ENCODE data around the gene RHOT1.
A peak's percentile ranks its signal among the peaks of the same experiment; 100 is the strongest.
"Not testable (repeated sequence)": the region's sequence is repeated elsewhere in the genome, so short reads cannot be mapped to it uniquely, and the experiment has no call there.

Gene RHOT1

GRCh38 chr17:32126325-32126724 is 16.0 kb upstream of the RHOT1 start:
- H3K4ac ChIP-seq (ENCODE audit: low read depth, low read length): no peak overlapping the region
- H2BK120ac ChIP-seq (ENCODE audit: insufficient read depth, low read length, poor library complexity): no peak overlapping the region
- H2AFZ ChIP-seq (ENCODE audit: insufficient read depth, low read length, poor library complexity): no peak overlapping the region
- no peak overlapping the region for H4K8ac ChIP-seq (ENCODE audit: low read depth, low read length)
- H3K23ac ChIP-seq (ENCODE audit: low read length): no peak overlapping the region
- H2BK5ac ChIP-seq (ENCODE audit: low read depth, low read length, poor library complexity): no peak overlapping the region
- no peak for DNase-seq
- H3K36me3 ChIP-seq (ENCODE audit: control insufficient read depth in 1 of 2, insufficient read depth in 2 of 2, low read length in 2 of 2): no peaks in the 10 kb centered on the region
- H3K18ac ChIP-seq (ENCODE audit: low read length): no peak overlapping the region
- no peak overlapping the region for H2AK5ac ChIP-seq (ENCODE audit: low read length)
- no CpG with 5 or more reads among the region's 4 CpGs for WGBS (ENCODE audit: extremely low coverage, insufficient coverage, insufficient read length)
- H3K79me2 ChIP-seq (ENCODE audit: control insufficient read depth, insufficient read depth, low read length, poor library complexity): peaks cover 2% of the 10 kb centered on the region
- H3K27ac ChIP-seq (ENCODE audit: low read depth, low read length): no peak overlapping the region
- no peak overlapping the region for H4K12ac ChIP-seq (ENCODE audit: low read depth, low read length)
- H3K9me3 ChIP-seq (ENCODE audit: insufficient read depth, low read depth, low read length): no peaks in the 10 kb centered on the region
- no peak overlapping the region for H3K14ac ChIP-seq (ENCODE audit: low read length)
- no peaks in the 10 kb centered on the region for H3K4me1 ChIP-seq (ENCODE audit: control insufficient read depth in 1 of 2, insufficient read depth in 2 of 2, low read length in 2 of 2)
- no peak overlapping the region for H3K4me2 ChIP-seq (ENCODE audit: low read length)
- no peak overlapping the region for H3K9ac ChIP-seq (ENCODE audit: low read length)
- H4K91ac ChIP-seq (ENCODE audit: low read depth, low read length): no peak overlapping the region
- no peak overlapping the region for H2BK12ac ChIP-seq (ENCODE audit: low read length)
- no peak overlapping the region for H3K4me3 ChIP-seq (ENCODE audit: low read depth, low read length)
- peaks cover 3% of the 10 kb centered on the region for H3K79me1 ChIP-seq (ENCODE audit: low read length)
- no peaks in the 10 kb centered on the region for H3K27me3 ChIP-seq (ENCODE audit: insufficient read depth, low read length)

GRCh38 chr17:32126746-32127145 is 15.6 kb upstream of the RHOT1 start:
- Histone ChIP-seq H3K9ac (ENCODE audit: low read length) (no peak overlapping the region), H2AK5ac (ENCODE audit: low read length) (no peak overlapping the region), H3K4me2 (ENCODE audit: low read length) (no peak overlapping the region), H3K9me3 (ENCODE audit: insufficient read depth, low read depth, low read length) (no peaks in the 10 kb centered on the region), H3K4ac (ENCODE audit: low read depth, low read length) (no peak overlapping the region), H2BK12ac (ENCODE audit: low read length) (no peak overlapping the region), H4K91ac (ENCODE audit: low read depth, low read length) (no peak overlapping the region), H2AFZ (ENCODE audit: insufficient read depth, low read length, poor library complexity) (no peak overlapping the region), H3K14ac (ENCODE audit: low read length) (no peak overlapping the region), H4K8ac (ENCODE audit: low read depth, low read length) (no peak overlapping the region), H3K27ac (ENCODE audit: low read depth, low read length) (no peak overlapping the region), H4K12ac (ENCODE audit: low read depth, low read length) (no peak overlapping the region), H3K4me1 (ENCODE audit: control insufficient read depth in 1 of 2, insufficient read depth in 2 of 2, low read length in 2 of 2) (no peaks in the 10 kb centered on the region), H3K27me3 (ENCODE audit: insufficient read depth, low read length) (no peaks in the 10 kb centered on the region), H2BK120ac (ENCODE audit: insufficient read depth, low read length, poor library complexity) (no peak overlapping the region), H3K4me3 (ENCODE audit: low read depth, low read length) (no peak overlapping the region), H3K36me3 (ENCODE audit: control insufficient read depth in 1 of 2, insufficient read depth in 2 of 2, low read length in 2 of 2) (no peaks in the 10 kb centered on the region), H3K79me1 (ENCODE audit: low read length) (peaks cover 3% of the 10 kb centered on the region), H3K79me2 (ENCODE audit: control insufficient read depth, insufficient read depth, low read length, poor library complexity) (peaks cover 2% of the 10 kb centered on the region), H3K18ac (ENCODE audit: low read length) (no peak overlapping the region), H3K23ac (ENCODE audit: low read length) (no peak overlapping the region), H2BK5ac (ENCODE audit: low read depth, low read length, poor library complexity) (no peak overlapping the region)
- no peak for DNase-seq
- no CpG with 5 or more reads among the region's 8 CpGs for WGBS (ENCODE audit: extremely low coverage, insufficient coverage, insufficient read length)

- Histone ChIP-seq H3K23ac (ENCODE audit: low read length) (no peak overlapping the region), H3K79me2 (ENCODE audit: control insufficient read depth, insufficient read depth, low read length, poor library complexity) (peaks cover 2% of the 10 kb centered on the region), H3K9me3 (ENCODE audit: insufficient read depth, low read depth, low read length) (no peaks in the 10 kb centered on the region), H3K4me2 (ENCODE audit: low read length) (peak overlapping the region; percentile 74), H3K18ac (ENCODE audit: low read length) (peak overlapping the region; percentile 33), H3K4me3 (ENCODE audit: low read depth, low read length) (peak overlapping the region; percentile 67), H3K4me1 (ENCODE audit: control insufficient read depth in 1 of 2, insufficient read depth in 2 of 2, low read length in 2 of 2) (no peaks in the 10 kb centered on the region), H3K4ac (ENCODE audit: low read depth, low read length) (no peak overlapping the region), H2BK5ac (ENCODE audit: low read depth, low read length, poor library complexity) (no peak overlapping the region), H3K27me3 (ENCODE audit: insufficient read depth, low read length) (no peaks in the 10 kb centered on the region), H3K14ac (ENCODE audit: low read length) (peak overlapping the region; percentile 65), H3K79me1 (ENCODE audit: low read length) (peaks cover 3% of the 10 kb centered on the region), H2BK120ac (ENCODE audit: insufficient read depth, low read length, poor library complexity) (no peak overlapping the region), H4K91ac (ENCODE audit: low read depth, low read length) (peak overlapping the region; percentile 55), H3K36me3 (ENCODE audit: control insufficient read depth in 1 of 2, insufficient read depth in 2 of 2, low read length in 2 of 2) (no peaks in the 10 kb centered on the region), H2AK5ac (ENCODE audit: low read length) (no peak overlapping the region), H3K9ac (ENCODE audit: low read length) (no peak overlapping the region), H2AFZ (ENCODE audit: insufficient read depth, low read length, poor library complexity) (peak overlapping the region; percentile 91), H3K27ac (ENCODE audit: low read depth, low read length) (no peak overlapping the region), H4K12ac (ENCODE audit: low read depth, low read length) (peak overlapping the region; percentile 47), H4K8ac (ENCODE audit: low read depth, low read length) (peak overlapping the region; percentile 87), H2BK12ac (ENCODE audit: low read length) (peak overlapping the region; percentile 16)
- WGBS (ENCODE audit: extremely low coverage, insufficient coverage, insufficient read length): no CpG with 5 or more reads among the region's 25 CpGs
- DNase-seq: peak; percentile 53 to 70
Observed at GRCh38 chr17:32127158-32127897, 15.0 kb upstream of the RHOT1 start.

- H3K79me1 ChIP-seq (ENCODE audit: low read length): not testable (repeated sequence)
Observed at GRCh38 chr17:32128470-32128869, 13.8 kb upstream of the RHOT1 start.

More at GRCh38 chr17:32128470-32128869, 13.8 kb upstream of the RHOT1 start:
- H4K12ac ChIP-seq (ENCODE audit: low read depth, low read length); H3K79me2 ChIP-seq (ENCODE audit: control insufficient read depth, insufficient read depth, low read length, poor library complexity); H3K36me3 ChIP-seq (ENCODE audit: control insufficient read depth in 1 of 2, insufficient read depth in 2 of 2, low read length in 2 of 2); H3K4ac ChIP-seq (ENCODE audit: low read depth, low read length); H3K23ac ChIP-seq (ENCODE audit: low read length); H3K27ac ChIP-seq (ENCODE audit: low read depth, low read length); H3K4me2 ChIP-seq (ENCODE audit: low read length); H3K4me3 ChIP-seq (ENCODE audit: low read depth, low read length); H2BK120ac ChIP-seq (ENCODE audit: insufficient read depth, low read length, poor library complexity); H3K14ac ChIP-seq (ENCODE audit: low read length); H4K91ac ChIP-seq (ENCODE audit: low read depth, low read length); H4K8ac ChIP-seq (ENCODE audit: low read depth, low read length); H3K27me3 ChIP-seq (ENCODE audit: insufficient read depth, low read length); DNase-seq; H2BK12ac ChIP-seq (ENCODE audit: low read length); H3K4me1 ChIP-seq (ENCODE audit: control insufficient read depth in 1 of 2, insufficient read depth in 2 of 2, low read length in 2 of 2); H3K9me3 ChIP-seq (ENCODE audit: insufficient read depth, low read depth, low read length); H3K18ac ChIP-seq (ENCODE audit: low read length); H2BK5ac ChIP-seq (ENCODE audit: low read depth, low read length, poor library complexity); H2AFZ ChIP-seq (ENCODE audit: insufficient read depth, low read length, poor library complexity); H2AK5ac ChIP-seq (ENCODE audit: low read length); H3K9ac ChIP-seq (ENCODE audit: low read length): not testable (repeated sequence)
- WGBS (ENCODE audit: extremely low coverage, insufficient coverage, insufficient read length): no CpG with 5 or more reads among the region's 7 CpGs

Measured in trophoblast cell (in vitro differentiated cells and primary cell).